ENCODE measurements around the gene HDAC7.
"Not testable (repeated sequence)": the region's sequence is repeated elsewhere in the genome, so short reads cannot be mapped to it uniquely, and the experiment has no call there.

HDAC7 gene

DNA sequence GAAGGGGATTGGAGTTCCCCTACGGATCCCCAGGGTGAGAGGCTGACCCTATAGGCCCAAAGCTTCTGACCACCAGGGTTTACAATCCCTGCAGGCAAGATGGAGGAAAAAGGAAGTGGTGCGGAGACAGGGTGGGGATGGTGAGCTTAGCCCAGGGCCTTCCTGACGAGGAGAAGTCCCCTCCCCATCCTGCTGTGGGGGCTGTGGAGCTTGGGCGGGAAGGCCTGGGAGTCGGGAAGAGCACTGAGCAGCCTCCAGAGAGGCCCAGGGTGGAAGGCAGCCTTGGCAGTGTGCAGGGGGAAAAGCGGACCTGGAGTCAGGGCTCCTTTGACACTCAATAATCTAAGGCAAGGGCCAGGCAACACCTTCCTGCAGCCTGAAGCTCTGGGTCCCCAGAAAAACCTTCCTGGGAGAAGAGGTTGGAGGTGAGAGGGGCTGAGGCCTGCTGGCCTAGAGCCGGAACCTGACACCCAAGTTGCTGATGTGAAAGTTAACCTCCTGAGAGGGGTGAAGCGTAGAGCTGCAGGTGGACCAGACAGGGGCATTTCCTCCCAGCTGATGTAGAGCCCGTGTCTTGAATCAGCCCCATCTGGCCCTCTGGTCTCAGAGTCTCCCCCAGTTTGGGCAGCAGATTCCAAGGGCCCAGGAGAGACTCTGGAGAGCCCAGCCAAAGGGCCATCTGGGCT, 6.0 kb downstream of the HDAC7 start:
- DNase-seq (ENCODE audit: low read depth): peak; percentile 29
- peak overlapping the region; percentile 32 for H3K4me3 ChIP-seq (replicated peaks; ENCODE audit: low read depth, low read length)

DNA sequence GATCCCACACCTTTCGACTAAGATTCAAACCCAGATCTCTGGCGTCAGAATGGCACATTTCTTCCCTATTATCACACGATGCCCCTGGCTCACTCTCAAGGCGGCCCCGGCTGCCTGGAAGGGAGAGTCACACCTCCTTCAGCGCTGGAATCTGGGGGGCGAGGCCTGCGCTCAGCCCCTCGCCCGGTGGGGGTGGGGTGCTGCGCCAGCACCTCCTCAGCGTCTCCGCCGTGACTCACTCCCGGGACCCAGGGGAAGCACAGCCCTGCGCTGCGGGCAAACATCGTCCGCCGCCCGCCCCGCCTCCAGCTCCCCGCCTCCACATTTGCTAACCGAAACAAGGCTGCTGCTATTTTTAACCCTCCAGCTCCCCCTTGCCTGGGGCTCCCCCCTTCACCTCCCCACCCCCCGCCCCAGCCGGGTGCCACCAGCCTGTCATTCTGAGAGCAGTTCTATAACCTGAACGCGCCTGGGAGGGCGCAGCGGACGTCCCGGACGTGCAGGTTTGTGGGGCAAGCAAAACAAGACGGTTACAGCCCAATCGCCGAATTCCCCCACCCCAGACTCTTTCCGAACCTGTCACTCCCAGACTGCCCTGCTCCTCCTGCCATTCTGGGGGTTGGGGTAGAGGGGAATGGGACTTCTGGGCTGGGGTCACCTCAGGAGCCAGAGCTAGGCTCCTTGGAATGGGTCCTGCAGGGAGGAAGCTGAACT, 6.7 kb downstream of the HDAC7 start:
- H3K4me3 ChIP-seq (replicated peaks; ENCODE audit: low read depth, low read length): peak overlapping the region; percentile 32
- peak; percentile 83 for DNase-seq (ENCODE audit: low read depth)
- TF ChIP-seq, protein P1, sequence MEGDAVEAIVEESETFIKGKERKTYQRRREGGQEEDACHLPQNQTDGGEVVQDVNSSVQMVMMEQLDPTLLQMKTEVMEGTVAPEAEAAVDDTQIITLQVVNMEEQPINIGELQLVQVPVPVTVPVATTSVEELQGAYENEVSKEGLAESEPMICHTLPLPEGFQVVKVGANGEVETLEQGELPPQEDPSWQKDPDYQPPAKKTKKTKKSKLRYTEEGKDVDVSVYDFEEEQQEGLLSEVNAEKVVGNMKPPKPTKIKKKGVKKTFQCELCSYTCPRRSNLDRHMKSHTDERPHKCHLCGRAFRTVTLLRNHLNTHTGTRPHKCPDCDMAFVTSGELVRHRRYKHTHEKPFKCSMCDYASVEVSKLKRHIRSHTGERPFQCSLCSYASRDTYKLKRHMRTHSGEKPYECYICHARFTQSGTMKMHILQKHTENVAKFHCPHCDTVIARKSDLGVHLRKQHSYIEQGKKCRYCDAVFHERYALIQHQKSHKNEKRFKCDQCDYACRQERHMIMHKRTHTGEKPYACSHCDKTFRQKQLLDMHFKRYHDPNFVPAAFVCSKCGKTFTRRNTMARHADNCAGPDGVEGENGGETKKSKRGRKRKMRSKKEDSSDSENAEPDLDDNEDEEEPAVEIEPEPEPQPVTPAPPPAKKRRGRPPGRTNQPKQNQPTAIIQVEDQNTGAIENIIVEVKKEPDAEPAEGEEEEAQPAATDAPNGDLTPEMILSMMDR (IDR thresholded peaks at IDR 0.05; ENCODE audit: low read length, missing control alignments): no peak

More for the DNA sequence above, 6.0 kb downstream of the HDAC7 start:
- TF ChIP-seq, protein P1 (IDR thresholded peaks at IDR 0.05; ENCODE audit: low read length, missing control alignments): no peak

DNA sequence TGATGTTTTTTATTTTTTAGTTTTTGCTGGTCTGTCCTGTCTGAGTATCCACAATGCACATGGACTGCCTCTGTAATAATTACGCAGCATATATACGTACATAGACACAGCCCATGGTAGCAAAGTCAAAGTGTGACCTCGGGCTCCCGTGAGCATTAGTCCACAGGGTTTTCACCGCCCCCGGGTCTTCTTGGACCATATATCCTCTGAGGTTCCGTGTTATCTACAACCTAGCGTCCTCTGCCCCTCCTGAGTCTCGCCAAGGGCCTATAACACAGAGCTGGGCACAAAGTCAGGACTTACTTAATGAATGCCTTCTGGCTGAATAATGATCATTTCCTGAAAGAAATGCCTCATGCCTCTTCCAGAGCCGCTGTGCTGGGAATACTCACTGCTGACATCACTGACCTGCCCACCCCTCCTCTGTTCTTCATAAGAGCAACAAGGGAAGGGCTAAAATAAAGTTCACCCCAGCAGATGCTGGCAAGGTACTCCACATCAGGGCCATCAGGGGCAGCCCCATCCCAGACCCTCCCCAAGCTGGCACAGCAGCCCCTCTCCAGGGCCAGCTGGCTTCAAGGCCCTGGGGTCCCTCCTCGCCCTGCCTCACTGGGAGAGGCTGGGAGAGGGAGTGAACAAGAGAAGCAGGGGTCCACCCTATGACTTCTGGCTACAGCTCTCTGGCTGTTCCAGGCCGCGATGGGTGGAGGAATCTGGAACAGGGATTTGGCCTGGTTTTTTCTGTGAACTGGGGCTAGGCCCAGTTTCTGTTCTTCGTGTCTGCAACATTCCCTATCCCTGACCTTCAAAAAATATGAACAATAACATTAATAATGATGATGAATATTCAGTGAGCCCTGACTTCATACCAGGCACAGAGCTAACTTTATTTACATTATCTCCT, 7.9 kb downstream of the HDAC7 start:
- peak; percentile 88 for DNase-seq (ENCODE audit: low read depth)

DNA sequence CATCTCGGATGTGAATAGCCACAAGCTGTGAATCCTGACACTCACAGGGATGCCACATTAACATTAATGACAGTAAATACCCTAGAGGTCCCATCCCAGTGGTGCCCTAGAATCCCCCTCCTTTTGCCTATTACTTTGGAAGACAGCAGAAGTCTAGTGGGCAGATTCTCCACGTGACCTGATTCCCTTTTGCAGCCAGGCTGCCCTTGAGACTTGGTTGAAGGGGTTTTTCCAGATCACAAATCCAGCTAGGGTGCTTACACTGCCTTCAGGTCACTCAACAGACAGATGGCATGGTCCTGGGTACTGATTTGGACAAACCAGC, 8.7 kb downstream of the HDAC7 start:
- no peak for DNase-seq (ENCODE audit: low read depth)
- no peak overlapping the region for H3K4me3 ChIP-seq (replicated peaks; ENCODE audit: low read depth, low read length)
- TF ChIP-seq, protein P1 (IDR thresholded peaks at IDR 0.05; ENCODE audit: low read length, missing control alignments): no peak

More for the DNA sequence above, 7.9 kb downstream of the HDAC7 start:
- TF ChIP-seq, protein P1 (IDR thresholded peaks at IDR 0.05; ENCODE audit: low read length, missing control alignments): no peak
- peak overlapping the region; percentile 24 for H3K4me3 ChIP-seq (replicated peaks; ENCODE audit: low read depth, low read length)

DNA sequence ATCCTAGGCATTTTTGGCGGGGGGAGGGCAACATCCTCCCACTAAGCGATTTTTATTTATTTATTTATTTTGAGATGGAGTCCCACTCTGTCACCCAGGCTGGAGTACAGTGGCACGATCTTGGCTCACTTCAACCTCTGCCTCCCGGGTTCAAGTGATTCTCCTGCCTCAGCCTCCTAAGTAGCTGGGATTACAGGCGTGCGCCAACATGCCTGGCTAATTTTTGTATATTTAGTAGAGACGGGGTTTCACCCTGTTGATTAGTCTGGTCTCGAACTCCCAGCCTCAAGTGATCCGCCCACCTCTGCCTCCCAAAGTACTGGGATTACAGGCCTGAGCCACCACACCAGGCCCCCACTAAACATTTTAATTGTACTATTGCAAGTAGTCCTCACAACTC, 10.2 kb downstream of the HDAC7 start:
- H3K4me3 ChIP-seq (replicated peaks; ENCODE audit: low read depth, low read length); DNase-seq (ENCODE audit: low read depth): not testable (repeated sequence)

DNA sequence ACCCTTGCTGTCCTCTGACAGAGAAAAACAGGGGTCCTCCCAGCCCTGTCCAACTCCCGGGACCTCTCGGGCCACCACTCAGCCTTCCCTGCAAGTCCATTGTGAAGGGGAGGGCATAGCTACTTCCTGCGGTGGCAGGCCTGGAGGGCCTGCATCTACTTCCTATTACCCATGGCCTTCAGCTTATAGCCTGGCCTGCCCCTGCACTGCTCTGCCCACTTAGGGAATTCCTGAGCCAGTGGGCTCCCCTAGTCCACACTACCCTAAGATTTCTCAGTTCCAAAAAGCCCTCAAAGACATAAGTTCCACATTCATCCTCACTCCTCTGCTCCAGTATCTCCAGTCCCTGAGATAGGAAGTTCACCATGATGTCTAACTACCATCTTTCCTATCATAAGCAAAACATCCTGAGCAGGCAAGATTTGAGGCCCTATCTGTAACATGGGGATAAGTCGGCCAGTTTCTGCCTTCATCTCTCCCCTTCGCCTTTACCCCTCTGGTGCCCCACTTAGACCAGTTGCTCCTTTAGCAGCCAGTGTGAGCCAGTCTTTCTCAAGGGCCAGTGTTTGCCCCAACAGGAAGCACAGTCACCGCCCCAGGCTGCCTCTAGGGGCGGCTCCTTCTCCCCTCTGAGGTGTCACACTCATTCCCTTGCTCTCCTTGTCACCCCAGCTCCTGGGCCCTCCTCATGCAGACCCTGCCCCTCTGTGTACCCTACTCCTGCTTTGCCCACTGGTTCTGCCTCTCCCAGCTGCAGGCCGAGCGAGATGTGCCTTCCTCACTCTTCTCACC, 10.9 kb downstream of the HDAC7 start:
- no peak for DNase-seq (ENCODE audit: low read depth)
- H3K4me3 ChIP-seq (replicated peaks; ENCODE audit: low read depth, low read length): no peak overlapping the region
- TF ChIP-seq, protein P1 (IDR thresholded peaks at IDR 0.05; ENCODE audit: low read length, missing control alignments): peak; percentile 27

Measured in fibroblast of pulmonary artery (primary cell).